Uterus (tissue), 2 donors: ENCODE measurements around the gene PRIMA1.

Experiments
- POLR2A ChIP-seq, 2 donors: fragments of 450-650 bp; IDR thresholded peaks; one replicate each; pipeline ENCODE4 v1.6.1; 2016; ENCODE audit warnings: antibody characterized with exemption in 2 of 2, mild to moderate bottlenecking in 1 of 2, moderate library complexity in 1 of 2
- TF ChIP-seq, protein P1 (sequence below), 4 experiments: fragments of 200-600 bp in 2 of 4; fragments of 450-650 bp in 2 of 4; sonication (generic) in 2 of 4; IDR thresholded peaks; one replicate each; pipeline ENCODE4 v1.5.1; 2016 to 2019; ENCODE audit warnings: antibody characterized with exemption in 4 of 4, mild to moderate bottlenecking in 2 of 4, moderate library complexity in 1 of 4

DNA sequence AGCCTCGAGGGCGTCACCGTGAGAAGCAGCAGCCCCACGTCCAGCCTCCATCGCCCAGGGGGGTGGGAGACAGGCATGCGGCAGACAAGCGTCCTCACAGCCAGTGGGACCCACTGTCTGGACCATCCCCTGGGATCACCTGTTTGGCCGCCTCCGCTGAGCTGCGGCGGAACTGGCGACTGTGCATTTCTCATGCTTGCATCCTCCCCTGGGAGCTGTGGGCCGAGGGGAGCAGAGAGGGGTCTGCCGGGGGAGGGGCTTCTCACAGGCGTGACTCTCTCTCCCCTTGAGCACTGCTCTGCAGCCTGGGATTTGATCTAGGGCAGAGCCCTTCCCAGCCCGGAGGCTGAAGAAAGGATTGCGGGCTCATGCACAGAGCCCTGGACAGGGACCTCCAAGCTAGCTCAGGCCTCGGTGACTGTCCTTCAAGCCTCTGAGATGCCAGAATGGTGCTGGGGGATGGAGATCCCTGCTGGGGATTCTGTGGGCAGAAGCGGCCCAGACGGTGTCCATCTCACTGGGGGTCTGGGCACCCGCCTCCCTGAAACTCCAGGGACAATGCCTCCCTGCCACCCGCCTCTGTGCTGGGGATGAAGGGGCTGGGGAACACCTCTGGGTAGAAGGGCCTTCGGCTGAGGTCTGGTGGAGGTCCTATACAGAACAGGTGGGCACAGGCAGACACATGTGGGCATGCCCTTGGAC, 61.1 kb downstream of the PRIMA1 start:
- TF ChIP-seq, protein P1, sequence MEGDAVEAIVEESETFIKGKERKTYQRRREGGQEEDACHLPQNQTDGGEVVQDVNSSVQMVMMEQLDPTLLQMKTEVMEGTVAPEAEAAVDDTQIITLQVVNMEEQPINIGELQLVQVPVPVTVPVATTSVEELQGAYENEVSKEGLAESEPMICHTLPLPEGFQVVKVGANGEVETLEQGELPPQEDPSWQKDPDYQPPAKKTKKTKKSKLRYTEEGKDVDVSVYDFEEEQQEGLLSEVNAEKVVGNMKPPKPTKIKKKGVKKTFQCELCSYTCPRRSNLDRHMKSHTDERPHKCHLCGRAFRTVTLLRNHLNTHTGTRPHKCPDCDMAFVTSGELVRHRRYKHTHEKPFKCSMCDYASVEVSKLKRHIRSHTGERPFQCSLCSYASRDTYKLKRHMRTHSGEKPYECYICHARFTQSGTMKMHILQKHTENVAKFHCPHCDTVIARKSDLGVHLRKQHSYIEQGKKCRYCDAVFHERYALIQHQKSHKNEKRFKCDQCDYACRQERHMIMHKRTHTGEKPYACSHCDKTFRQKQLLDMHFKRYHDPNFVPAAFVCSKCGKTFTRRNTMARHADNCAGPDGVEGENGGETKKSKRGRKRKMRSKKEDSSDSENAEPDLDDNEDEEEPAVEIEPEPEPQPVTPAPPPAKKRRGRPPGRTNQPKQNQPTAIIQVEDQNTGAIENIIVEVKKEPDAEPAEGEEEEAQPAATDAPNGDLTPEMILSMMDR (IDR thresholded peaks at IDR 0.05), result no peak
- TF ChIP-seq POLR2A (IDR thresholded peaks at IDR 0.05), result no peak
